ENCODE measurements around the gene CYTIP.

- TF ChIP-seq SUZ12 (IDR thresholded peaks at IDR 0.05) (no peak), SP1 (IDR thresholded peaks at IDR 0.05) (no peak), FOXM1 (IDR thresholded peaks at IDR 0.05; ENCODE audit: borderline replicate concordance) (no peak), BHLHE40 (IDR thresholded peaks at IDR 0.05; ENCODE audit: borderline replicate concordance) (no peak), LEF1 (IDR thresholded peaks at IDR 0.05; ENCODE audit: borderline replicate concordance) (no peak), ZNF384 (IDR thresholded peaks at IDR 0.05) (no peak)
These were observed 17.4 kb downstream of the CYTIP start for GRCh38 chr2:157426477-157426994.

All from HEK293T (cell line).